ENCODE data around the gene SPATA32. TPM values are rescaled to one million over a fixed set of nuclear protein-coding genes. Genes with fewer than 3 reads are reported as not detected.

The SPATA32 gene
- total RNA-seq, 5 donors from 2014 or later (not counting 1 experiment from before 2014, with no cell fraction given): 0.37 to 0.55 (median 0.42) TPM; not detected in 1

DNA sequence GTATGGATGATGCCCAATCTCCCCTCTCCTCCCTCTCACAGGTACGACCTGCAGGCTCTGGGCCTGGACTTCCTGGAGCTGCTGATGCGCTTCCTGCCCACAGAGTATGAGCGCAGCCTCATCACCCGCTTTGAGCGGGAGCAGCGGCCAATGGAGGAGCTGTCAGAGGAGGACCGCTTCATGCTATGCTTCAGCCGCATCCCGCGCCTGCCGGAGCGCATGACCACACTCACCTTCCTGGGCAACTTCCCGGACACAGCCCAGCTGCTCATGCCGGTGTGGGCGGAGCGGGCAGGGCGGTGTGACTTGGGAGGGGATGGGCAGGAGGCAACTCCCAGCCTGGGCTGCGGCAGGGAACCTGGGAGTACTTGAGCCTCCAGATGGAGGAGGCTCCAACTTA lies 18.1 kb downstream of the SPATA32 start:
- Mint-ChIP-seq H3K4me3 (no peak overlapping the region), H3K36me3 (peaks cover 40% of the 10 kb centered on the region), H3K9me3 (no peaks in the 10 kb centered on the region), H3K4me1 (peaks cover 41 to 50% (median 45%) of the 10 kb centered on the region in 3 donors), H3K27ac (no peak overlapping the region), H3K27me3 (no peaks in the 10 kb centered on the region)
- Histone ChIP-seq H3K36me3 (ENCODE audit: control insufficient read depth in 2 of 2, extremely low read depth in 1 of 2, insufficient read depth in 1 of 2, low read length in 1 of 2) (peaks cover 40 to 79% of the 10 kb centered on the region in 2 donors), H3K27me3 (replicated peaks in 1 of 2; ENCODE audit: control insufficient read depth in 2 of 2, extremely low read depth in 1 of 2, insufficient read depth in 2 of 2, low read length in 1 of 2) (no peaks in the 10 kb centered on the region), H3K27ac (ENCODE audit: low read length) (no peak overlapping the region), H3K4me3 (ENCODE audit: control insufficient read depth in 1 of 2, extremely low read depth in 1 of 2, low read length in 1 of 2) (no peak overlapping the region), H3K9me3 (no peaks in the 10 kb centered on the region), H3K4me1 (ENCODE audit: control insufficient read depth in 1 of 2, extremely low read depth in 1 of 2, insufficient read depth in 2 of 2, low read length in 2 of 2) (peaks cover 5 to 72% of the 10 kb centered on the region in 2 experiments)
- no peak for DNase-seq
- POLR2A ChIA-PET: no interaction called here
- 78% methylated on average over 6 of the region's 18 CpGs for WGBS (ENCODE audit: insufficient coverage)
- CTCF ChIA-PET: no interaction called here
- no peak for ATAC-seq (replicated peaks in 1 of 4)

- Mint-ChIP-seq H3K4me3 (no peak overlapping the region), H3K4me1 (peaks cover 41 to 49% (median 49%) of the 10 kb centered on the region in 3 donors), H3K9me3 (no peaks in the 10 kb centered on the region), H3K36me3 (peaks cover 56% of the 10 kb centered on the region), H3K27ac (peak overlapping the region in 1 of 2 donors; percentile 73), H3K27me3 (no peaks in the 10 kb centered on the region)
- whole genome bisulfite sequencing (ENCODE audit: insufficient coverage): 97% methylated on average over 10 of the region's 18 CpGs
- DNase-seq (no peak), ATAC-seq (replicated peaks in 1 of 4) (no peak)
- CTCF ChIA-PET: no interaction called here
- H3K27ac ChIP-seq (ENCODE audit: low read length): peak overlapping the region; percentile 27
- peaks cover 5 to 54% of the 10 kb centered on the region in 2 experiments for H3K4me1 ChIP-seq (ENCODE audit: control insufficient read depth in 1 of 2, extremely low read depth in 1 of 2, insufficient read depth in 2 of 2, low read length in 2 of 2)
- no peak overlapping the region for H3K4me3 ChIP-seq (ENCODE audit: control insufficient read depth in 1 of 2, extremely low read depth in 1 of 2, low read length in 1 of 2)
- POLR2A ChIA-PET: interaction anchor here in 1 of 2 donors (0.6 kb wide), 1 partner anchor 228 kb away, joined by 3 read pairs; no protein-coding TSS in a partner anchor
- no peaks in the 10 kb centered on the region for H3K9me3 ChIP-seq
- H3K36me3 ChIP-seq (ENCODE audit: control insufficient read depth in 2 of 2, extremely low read depth in 1 of 2, insufficient read depth in 1 of 2, low read length in 1 of 2): peaks cover 45 to 96% of the 10 kb centered on the region in 2 donors
- H3K27me3 ChIP-seq (replicated peaks in 1 of 2; ENCODE audit: control insufficient read depth in 2 of 2, extremely low read depth in 1 of 2, insufficient read depth in 2 of 2, low read length in 1 of 2): no peaks in the 10 kb centered on the region
Measured at GRCh38 chr17:45242029-45242414, 19.9 kb downstream of the SPATA32 start.

DNA sequence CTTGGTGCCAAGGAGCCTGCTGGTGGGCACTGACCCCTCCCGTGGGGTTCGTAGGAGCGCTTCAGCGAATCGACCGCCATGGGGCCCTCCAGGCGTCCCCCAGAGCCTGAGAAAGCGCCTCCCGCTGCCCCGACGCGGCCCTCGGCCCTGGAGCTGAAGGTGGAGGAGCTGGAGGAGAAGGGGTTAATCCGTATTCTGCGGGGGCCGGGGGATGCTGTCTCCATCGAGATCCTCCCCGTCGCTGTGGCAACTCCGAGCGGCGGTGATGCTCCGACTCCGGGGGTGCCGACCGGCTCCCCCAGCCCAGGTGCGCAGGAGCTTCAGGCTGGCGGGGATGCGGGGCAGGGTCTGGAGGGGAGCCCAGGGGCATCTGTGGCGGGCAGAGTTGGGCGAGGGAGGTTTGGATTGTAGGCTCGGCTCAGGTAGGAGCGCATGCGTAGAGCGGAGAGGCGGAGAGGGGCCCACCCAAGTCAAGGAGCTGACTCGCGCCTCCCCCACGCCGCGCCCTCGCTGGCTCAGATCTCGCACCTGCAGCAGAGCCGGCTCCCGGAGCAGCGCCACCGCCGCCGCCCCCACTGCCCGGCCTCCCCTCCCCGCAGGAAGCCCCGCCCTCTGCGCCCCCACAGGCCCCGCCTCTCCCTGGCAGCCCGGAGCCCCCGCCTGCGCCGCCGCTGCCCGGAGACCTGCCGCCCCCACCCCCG lies 20.4 kb downstream of the SPATA32 start:
- H3K27ac Mint-ChIP-seq: no peak overlapping the region
- no peak overlapping the region for H3K4me3 ChIP-seq (ENCODE audit: control insufficient read depth in 1 of 2, extremely low read depth in 1 of 2, low read length in 1 of 2)
- no peak for DNase-seq
- ATAC-seq (replicated peaks in 1 of 4): no peak
- ChIA-PET CTCF (no interaction called here), POLR2A (no interaction called here)
- peaks cover 35 to 44% (median 43%) of the 10 kb centered on the region in 3 donors for H3K4me1 Mint-ChIP-seq
- H3K27me3 Mint-ChIP-seq: no peaks in the 10 kb centered on the region
- no peak overlapping the region for H3K27ac ChIP-seq (ENCODE audit: low read length)
- no peaks in the 10 kb centered on the region for H3K9me3 Mint-ChIP-seq
- no peaks in the 10 kb centered on the region for H3K27me3 ChIP-seq (replicated peaks in 1 of 2; ENCODE audit: control insufficient read depth in 2 of 2, extremely low read depth in 1 of 2, insufficient read depth in 2 of 2, low read length in 1 of 2)
- no peaks in the 10 kb centered on the region for H3K9me3 ChIP-seq
- 96% methylated on average over 34 of the region's 62 CpGs for WGBS (ENCODE audit: insufficient coverage)
- peaks cover 53% of the 10 kb centered on the region for H3K36me3 Mint-ChIP-seq
- peaks cover 2 to 49% of the 10 kb centered on the region in 2 experiments for H3K4me1 ChIP-seq (ENCODE audit: control insufficient read depth in 1 of 2, extremely low read depth in 1 of 2, insufficient read depth in 2 of 2, low read length in 2 of 2)
- no peak overlapping the region for H3K4me3 Mint-ChIP-seq
- H3K36me3 ChIP-seq (ENCODE audit: control insufficient read depth in 2 of 2, extremely low read depth in 1 of 2, insufficient read depth in 1 of 2, low read length in 1 of 2): peaks cover 42 to 97% of the 10 kb centered on the region in 2 donors

- no peak overlapping the region for H3K27ac ChIP-seq (ENCODE audit: low read length)
- H3K27me3 Mint-ChIP-seq: no peaks in the 10 kb centered on the region
- WGBS (ENCODE audit: insufficient coverage): 97% methylated on average over 21 of the region's 21 CpGs
Measured at GRCh38 chr17:45240905-45241327, 21.0 kb downstream of the SPATA32 start.

DNA sequence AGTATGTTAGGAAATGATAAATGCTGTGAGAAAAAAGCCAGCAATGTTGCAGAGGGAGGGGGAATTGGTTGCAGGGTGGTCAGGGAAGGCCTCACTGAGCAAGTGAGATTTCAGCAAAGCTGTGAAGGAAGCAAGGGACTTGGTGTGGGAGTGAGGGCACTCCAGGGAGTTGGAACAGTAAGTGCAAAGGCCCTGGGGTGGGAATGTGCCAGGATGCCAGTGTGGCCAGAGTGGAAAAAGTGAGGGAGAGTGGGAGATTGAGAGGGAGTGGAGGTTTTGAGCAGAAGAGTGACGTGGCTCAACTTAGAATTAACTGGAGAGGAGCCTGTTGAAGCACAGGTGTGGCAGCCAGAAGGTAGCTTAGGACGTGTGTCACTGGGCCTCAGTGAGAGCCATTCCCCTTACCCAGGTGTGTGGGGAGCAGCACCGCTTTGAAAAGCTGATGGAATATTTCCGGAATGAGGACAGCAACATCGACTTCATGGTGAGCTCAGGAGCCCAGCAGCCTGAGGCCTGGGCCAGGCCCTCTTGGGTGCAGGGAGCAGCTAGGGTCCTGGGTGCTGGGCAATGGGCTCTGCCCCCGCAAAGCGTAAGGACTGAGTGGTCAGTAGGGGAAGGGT lies 23.6 kb downstream of the SPATA32 start:
- H3K27ac ChIP-seq (ENCODE audit: low read length): peak overlapping the region; percentile 33

More at GRCh38 chr17:45240905-45241327, 21.0 kb downstream of the SPATA32 start:
- Mint-ChIP-seq H3K9me3 (no peaks in the 10 kb centered on the region), H3K4me1 (peaks cover 33 to 40% (median 38%) of the 10 kb centered on the region in 3 donors), H3K4me3 (no peak overlapping the region), H3K27ac (no peak overlapping the region), H3K36me3 (peaks cover 50% of the 10 kb centered on the region)
- ChIA-PET CTCF (no interaction called here), POLR2A (interaction anchor here in 1 of 2 donors (0.6 kb wide), 1 partner anchor 14 kb away, joined by 3 read pairs; no protein-coding TSS in a partner anchor)
- H3K36me3 ChIP-seq (ENCODE audit: control insufficient read depth in 2 of 2, extremely low read depth in 1 of 2, insufficient read depth in 1 of 2, low read length in 1 of 2): peaks cover 41 to 97% of the 10 kb centered on the region in 2 donors
- no peaks in the 10 kb centered on the region for H3K9me3 ChIP-seq
- no peaks in the 10 kb centered on the region for H3K27me3 ChIP-seq (replicated peaks in 1 of 2; ENCODE audit: control insufficient read depth in 2 of 2, extremely low read depth in 1 of 2, insufficient read depth in 2 of 2, low read length in 1 of 2)
- H3K4me3 ChIP-seq (ENCODE audit: control insufficient read depth in 1 of 2, extremely low read depth in 1 of 2, low read length in 1 of 2): no peak overlapping the region
- DNase-seq (no peak), ATAC-seq (replicated peaks in 1 of 4) (no peak)
- peaks cover 0 to 49% of the 10 kb centered on the region in 2 experiments for H3K4me1 ChIP-seq (ENCODE audit: control insufficient read depth in 1 of 2, extremely low read depth in 1 of 2, insufficient read depth in 2 of 2, low read length in 2 of 2)

DNA sequence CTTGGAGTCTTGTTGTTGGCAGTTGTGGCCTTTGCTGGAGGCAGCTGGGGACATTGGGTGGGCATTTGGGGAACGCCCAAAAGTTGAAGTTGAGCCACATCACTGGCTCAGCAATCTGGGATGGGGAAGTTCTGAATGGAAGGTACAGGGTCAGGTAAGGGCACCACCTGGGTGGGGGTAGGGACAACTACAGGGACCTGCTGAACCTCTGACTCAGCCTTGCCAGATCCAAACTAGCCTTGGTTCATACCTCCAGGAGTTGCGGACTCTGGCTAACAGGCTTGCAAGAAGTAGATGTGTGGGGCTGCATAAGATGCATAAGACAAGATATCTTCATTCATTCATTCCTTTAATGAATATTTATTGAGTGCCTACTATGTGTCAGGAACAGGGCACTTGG lies 24.2 kb downstream of the SPATA32 start:
- no peak overlapping the region for H3K4me3 ChIP-seq (ENCODE audit: control insufficient read depth in 1 of 2, extremely low read depth in 1 of 2, low read length in 1 of 2)
- 100% methylated on average over 1 of the region's 2 CpGs for WGBS (ENCODE audit: insufficient coverage)
- ATAC-seq (replicated peaks in 1 of 4) (no peak), DNase-seq (no peak)
- no peaks in the 10 kb centered on the region for H3K27me3 Mint-ChIP-seq
- no peaks in the 10 kb centered on the region for H3K27me3 ChIP-seq (replicated peaks in 1 of 2; ENCODE audit: control insufficient read depth in 2 of 2, extremely low read depth in 1 of 2, insufficient read depth in 2 of 2, low read length in 1 of 2)
- H3K36me3 Mint-ChIP-seq: peaks cover 56% of the 10 kb centered on the region
- no peak overlapping the region for H3K4me3 Mint-ChIP-seq
- H3K27ac ChIP-seq (ENCODE audit: low read length): peak overlapping the region; percentile 33
- H3K27ac Mint-ChIP-seq: peak overlapping the region; percentile 74 to 81
- peaks cover 3 to 53% of the 10 kb centered on the region in 2 experiments for H3K4me1 ChIP-seq (ENCODE audit: control insufficient read depth in 1 of 2, extremely low read depth in 1 of 2, insufficient read depth in 2 of 2, low read length in 2 of 2)
- CTCF ChIA-PET: interaction anchor here (0.6 to 10.1 kb wide), 3 partner anchors 18 to 253 kb away, joined by 3 to 117 read pairs (median 6); no protein-coding TSS in a partner anchor
- POLR2A ChIA-PET: no interaction called here
- peaks cover 26 to 90% of the 10 kb centered on the region in 2 donors for H3K36me3 ChIP-seq (ENCODE audit: control insufficient read depth in 2 of 2, extremely low read depth in 1 of 2, insufficient read depth in 1 of 2, low read length in 1 of 2)
- no peaks in the 10 kb centered on the region for H3K9me3 Mint-ChIP-seq
- H3K9me3 ChIP-seq: no peaks in the 10 kb centered on the region
- H3K4me1 Mint-ChIP-seq: peaks cover 48 to 54% (median 51%) of the 10 kb centered on the region in 3 donors

More for the DNA sequence above, 23.6 kb downstream of the SPATA32 start:
- Mint-ChIP-seq H3K9me3 (no peaks in the 10 kb centered on the region), H3K27me3 (no peaks in the 10 kb centered on the region), H3K4me1 (peaks cover 44 to 54% (median 50%) of the 10 kb centered on the region in 3 donors), H3K4me3 (no peak overlapping the region), H3K36me3 (peaks cover 58% of the 10 kb centered on the region), H3K27ac (peak overlapping the region; percentile 81 to 83)
- H3K4me1 ChIP-seq (ENCODE audit: control insufficient read depth in 1 of 2, extremely low read depth in 1 of 2, insufficient read depth in 2 of 2, low read length in 2 of 2): peaks cover 3 to 54% of the 10 kb centered on the region in 2 experiments
- H3K9me3 ChIP-seq: no peaks in the 10 kb centered on the region
- ATAC-seq (replicated peaks in 1 of 4) (no peak), DNase-seq (no peak)
- H3K27me3 ChIP-seq (replicated peaks in 1 of 2; ENCODE audit: control insufficient read depth in 2 of 2, extremely low read depth in 1 of 2, insufficient read depth in 2 of 2, low read length in 1 of 2): no peaks in the 10 kb centered on the region
- 98% methylated on average over 5 of the region's 7 CpGs for WGBS (ENCODE audit: insufficient coverage)
- peaks cover 28 to 90% of the 10 kb centered on the region in 2 donors for H3K36me3 ChIP-seq (ENCODE audit: control insufficient read depth in 2 of 2, extremely low read depth in 1 of 2, insufficient read depth in 1 of 2, low read length in 1 of 2)
- POLR2A ChIA-PET: no interaction called here
- no peak overlapping the region for H3K4me3 ChIP-seq (ENCODE audit: control insufficient read depth in 1 of 2, extremely low read depth in 1 of 2, low read length in 1 of 2)
- CTCF ChIA-PET: interaction anchor here (0.5 to 10.1 kb wide), 5 partner anchors 19 to 253 kb away, joined by 3 to 117 read pairs (median 6); partner anchors contain the start of gene ACBD4 (in 1 of the 2)

Measured in T-cell (primary cell).